ENCODE data around the gene DPY19L3. TPM values are rescaled to one million over a fixed set of nuclear protein-coding genes. Genes with fewer than 3 reads are reported as not detected.
"Not testable (repeated sequence)": the region's sequence is repeated elsewhere in the genome, so short reads cannot be mapped to it uniquely, and the experiment has no call there.

DPY19L3 gene
- polyA plus RNA-seq, 1 donor = 36.8 TPM

- H3K9me3 ChIP-seq (ENCODE audit: control insufficient read depth, low read depth, low read length) = no peaks in the 10 kb centered on the region
- H3K4me3 ChIP-seq (ENCODE audit: low read length) = no peak overlapping the region
- H3K27ac ChIP-seq (ENCODE audit: low read length) = no peak overlapping the region
- H3K4me1 ChIP-seq (ENCODE audit: control insufficient read depth, insufficient read depth, low read length) = no peaks in the 10 kb centered on the region
- H3K36me3 ChIP-seq (ENCODE audit: control insufficient read depth, insufficient read depth, low read length) = no peaks in the 10 kb centered on the region
- no peaks in the 10 kb centered on the region for H3K27me3 ChIP-seq (ENCODE audit: control insufficient read depth, insufficient read depth, low read length)
- no peak for DNase-seq
- no CpG with 5 or more reads among the region's 9 CpGs for WGBS (ENCODE audit: insufficient coverage, low lambda C conversion rate)
These were observed 91.8 kb downstream of the DPY19L3 start for GRCh38 chr19:32497391-32497790.

GRCh38 chr19:32498648-32499200, 93.2 kb downstream of the DPY19L3 start:
- Histone ChIP-seq H3K4me1 (ENCODE audit: control insufficient read depth, insufficient read depth, low read length) (no peaks in the 10 kb centered on the region), H3K36me3 (ENCODE audit: control insufficient read depth, insufficient read depth, low read length) (no peaks in the 10 kb centered on the region), H3K27me3 (ENCODE audit: control insufficient read depth, insufficient read depth, low read length) (no peaks in the 10 kb centered on the region), H3K9me3 (ENCODE audit: control insufficient read depth, low read depth, low read length) (no peaks in the 10 kb centered on the region), H3K4me3 (ENCODE audit: low read length) (no peak overlapping the region), H3K27ac (ENCODE audit: low read length) (no peak overlapping the region)
- DNase-seq = no peak
- WGBS (ENCODE audit: insufficient coverage, low lambda C conversion rate) = no CpG with 5 or more reads among the region's 6 CpGs

- H3K36me3 ChIP-seq (ENCODE audit: control insufficient read depth, insufficient read depth, low read length); H3K27ac ChIP-seq (ENCODE audit: low read length); H3K9me3 ChIP-seq (ENCODE audit: control insufficient read depth, low read depth, low read length); H3K4me1 ChIP-seq (ENCODE audit: control insufficient read depth, insufficient read depth, low read length); DNase-seq; H3K4me3 ChIP-seq (ENCODE audit: low read length); H3K27me3 ChIP-seq (ENCODE audit: control insufficient read depth, insufficient read depth, low read length): not testable (repeated sequence)
- WGBS (ENCODE audit: insufficient coverage, low lambda C conversion rate) = no CpG with 5 or more reads among the region's 4 CpGs
These were observed 106.9 kb downstream of the DPY19L3 start for GRCh38 chr19:32512498-32512897.

- no CpG with 5 or more reads among the region's 1 CpG for WGBS (ENCODE audit: insufficient coverage, low lambda C conversion rate)
- no peak for DNase-seq
- Histone ChIP-seq H3K36me3 (ENCODE audit: control insufficient read depth, insufficient read depth, low read length) (no peaks in the 10 kb centered on the region), H3K27me3 (ENCODE audit: control insufficient read depth, insufficient read depth, low read length) (peaks cover 2% of the 10 kb centered on the region), H3K9me3 (ENCODE audit: control insufficient read depth, low read depth, low read length) (no peaks in the 10 kb centered on the region), H3K4me3 (ENCODE audit: low read length) (no peak overlapping the region), H3K27ac (ENCODE audit: low read length) (no peak overlapping the region), H3K4me1 (ENCODE audit: control insufficient read depth, insufficient read depth, low read length) (no peaks in the 10 kb centered on the region)
These were observed 113.5 kb downstream of the DPY19L3 start for GRCh38 chr19:32519023-32519422.

GRCh38 chr19:32522967-32523366, 117.4 kb downstream of the DPY19L3 start:
- Histone ChIP-seq H3K4me3 (ENCODE audit: low read length) (no peak overlapping the region), H3K9me3 (ENCODE audit: control insufficient read depth, low read depth, low read length) (no peaks in the 10 kb centered on the region), H3K27ac (ENCODE audit: low read length) (no peak overlapping the region), H3K36me3 (ENCODE audit: control insufficient read depth, insufficient read depth, low read length) (no peaks in the 10 kb centered on the region), H3K4me1 (ENCODE audit: control insufficient read depth, insufficient read depth, low read length) (no peaks in the 10 kb centered on the region), H3K27me3 (ENCODE audit: control insufficient read depth, insufficient read depth, low read length) (peaks cover 2% of the 10 kb centered on the region)
- no peak for DNase-seq
- 100% methylated on average over 2 of the region's 9 CpGs for WGBS (ENCODE audit: insufficient coverage, low lambda C conversion rate)

- no CpG with 5 or more reads among the region's 4 CpGs for WGBS (ENCODE audit: insufficient coverage, low lambda C conversion rate)
- no peak for DNase-seq
- no peaks in the 10 kb centered on the region for H3K4me1 ChIP-seq (ENCODE audit: control insufficient read depth, insufficient read depth, low read length)
- no peaks in the 10 kb centered on the region for H3K27me3 ChIP-seq (ENCODE audit: control insufficient read depth, insufficient read depth, low read length)
- no peak overlapping the region for H3K4me3 ChIP-seq (ENCODE audit: low read length)
- H3K36me3 ChIP-seq (ENCODE audit: control insufficient read depth, insufficient read depth, low read length) = no peaks in the 10 kb centered on the region
- no peaks in the 10 kb centered on the region for H3K9me3 ChIP-seq (ENCODE audit: control insufficient read depth, low read depth, low read length)
- H3K27ac ChIP-seq (ENCODE audit: low read length) = no peak overlapping the region
These were observed 121.3 kb downstream of the DPY19L3 start for GRCh38 chr19:32526895-32527294.

- WGBS (ENCODE audit: insufficient coverage, low lambda C conversion rate) = no CpG with 5 or more reads among the region's 2 CpGs
- H3K4me3 ChIP-seq (ENCODE audit: low read length) = no peak overlapping the region
- no peak overlapping the region for H3K27ac ChIP-seq (ENCODE audit: low read length)
- no peaks in the 10 kb centered on the region for H3K27me3 ChIP-seq (ENCODE audit: control insufficient read depth, insufficient read depth, low read length)
- no peaks in the 10 kb centered on the region for H3K36me3 ChIP-seq (ENCODE audit: control insufficient read depth, insufficient read depth, low read length)
- DNase-seq = no peak
- H3K9me3 ChIP-seq (ENCODE audit: control insufficient read depth, low read depth, low read length) = no peaks in the 10 kb centered on the region
- no peaks in the 10 kb centered on the region for H3K4me1 ChIP-seq (ENCODE audit: control insufficient read depth, insufficient read depth, low read length)
These were observed 125.2 kb downstream of the DPY19L3 start for GRCh38 chr19:32530773-32531172.

- Histone ChIP-seq H3K27me3 (ENCODE audit: control insufficient read depth, insufficient read depth, low read length) (no peaks in the 10 kb centered on the region), H3K9me3 (ENCODE audit: control insufficient read depth, low read depth, low read length) (no peaks in the 10 kb centered on the region), H3K4me3 (ENCODE audit: low read length) (no peak overlapping the region), H3K36me3 (ENCODE audit: control insufficient read depth, insufficient read depth, low read length) (no peaks in the 10 kb centered on the region), H3K27ac (ENCODE audit: low read length) (no peak overlapping the region), H3K4me1 (ENCODE audit: control insufficient read depth, insufficient read depth, low read length) (no peaks in the 10 kb centered on the region)
- no peak for DNase-seq
- WGBS (ENCODE audit: insufficient coverage, low lambda C conversion rate) = no CpG with 5 or more reads among the region's 3 CpGs
These were observed 126.7 kb downstream of the DPY19L3 start for GRCh38 chr19:32532233-32532632.

Other genes with a start within 250 kb of the DPY19L3 start
- gene ZNF507, start 60.2 kb upstream of the DPY19L3 start, polyA plus RNA-seq = 18.6 TPM
- 130 TPM for gene PDCD5, start 175.4 kb downstream of the DPY19L3 start, polyA plus RNA-seq

All from large intestine (tissue), 3 donors.